Cardiac fibroblast (primary cell): ENCODE data around the gene PCDHA6.
"Not testable (repeated sequence)": the region's sequence is repeated elsewhere in the genome, so short reads cannot be mapped to it uniquely, and the experiment has no call there.

Experiments
- DNase-seq, 2 donors: peaks; one replicate each; pipeline versions ENCODE4 v3.0.0 to v3.0.0-alpha.2; 2010; ENCODE audit warnings: low read depth in 2 of 2
- H3K4me3 ChIP-seq, 2 donors: replicated peaks in 1 of 2; 1 replicate in 1 of 2; 2 replicates in 1 of 2; pipeline ENCODE4 v1.5.1; 2011; ENCODE audit warnings: low read depth in 2 of 2, low read length in 2 of 2, mild to moderate bottlenecking in 2 of 2, moderate library complexity in 1 of 2
- TF ChIP-seq, protein P1 (sequence below): IDR thresholded peaks from one replicate; pipeline ENCODE4 v1.5.1; 2011; ENCODE audit warnings: low read depth, mild to moderate bottlenecking, low read length, inconsistent platforms

Gene PCDHA6

DNA sequence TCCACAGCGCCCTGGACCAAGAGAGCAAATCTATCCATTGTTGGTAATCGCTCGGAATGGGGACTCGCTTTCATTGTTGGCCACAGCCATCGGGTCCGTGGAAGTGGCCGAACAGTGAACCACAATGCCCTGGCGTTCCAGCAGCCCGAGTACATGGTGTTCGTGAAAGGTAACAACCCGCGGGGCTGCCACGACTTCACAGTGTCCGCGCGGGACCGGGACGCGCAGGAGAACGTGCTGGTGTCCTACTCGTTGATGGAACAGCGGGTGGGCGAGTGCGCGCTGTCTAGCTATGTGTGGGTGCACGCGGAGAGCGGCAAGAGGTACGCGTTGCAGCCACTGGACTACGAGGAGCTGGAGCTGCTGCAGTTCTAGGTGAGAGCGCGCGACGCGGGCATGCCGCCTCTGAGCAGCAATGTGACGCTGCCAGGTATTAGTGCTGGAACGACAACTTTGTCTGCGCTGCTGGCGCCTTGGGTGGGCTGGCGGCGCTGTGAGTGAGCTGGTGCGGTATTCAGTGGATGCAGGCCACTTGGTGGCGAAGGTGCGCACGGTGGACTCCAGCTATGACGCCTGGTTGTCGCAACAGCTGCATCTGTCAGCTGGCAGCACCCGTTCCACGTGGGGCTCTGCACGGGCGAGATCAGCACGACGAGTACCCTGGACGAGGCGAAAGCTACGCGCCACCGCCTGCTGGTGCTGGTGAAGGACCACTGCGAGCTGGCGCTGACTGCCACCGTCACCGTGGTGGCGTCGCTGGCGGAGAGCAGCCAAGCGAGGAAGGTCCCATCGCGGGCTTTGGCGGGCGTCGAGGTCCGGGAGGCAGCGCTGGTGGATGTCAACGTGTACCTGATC is 34.9 kb downstream of the PCDHA6 start:
- no peak overlapping the region for H3K4me3 ChIP-seq
- DNase-seq: no peak
- TF ChIP-seq, protein P1, sequence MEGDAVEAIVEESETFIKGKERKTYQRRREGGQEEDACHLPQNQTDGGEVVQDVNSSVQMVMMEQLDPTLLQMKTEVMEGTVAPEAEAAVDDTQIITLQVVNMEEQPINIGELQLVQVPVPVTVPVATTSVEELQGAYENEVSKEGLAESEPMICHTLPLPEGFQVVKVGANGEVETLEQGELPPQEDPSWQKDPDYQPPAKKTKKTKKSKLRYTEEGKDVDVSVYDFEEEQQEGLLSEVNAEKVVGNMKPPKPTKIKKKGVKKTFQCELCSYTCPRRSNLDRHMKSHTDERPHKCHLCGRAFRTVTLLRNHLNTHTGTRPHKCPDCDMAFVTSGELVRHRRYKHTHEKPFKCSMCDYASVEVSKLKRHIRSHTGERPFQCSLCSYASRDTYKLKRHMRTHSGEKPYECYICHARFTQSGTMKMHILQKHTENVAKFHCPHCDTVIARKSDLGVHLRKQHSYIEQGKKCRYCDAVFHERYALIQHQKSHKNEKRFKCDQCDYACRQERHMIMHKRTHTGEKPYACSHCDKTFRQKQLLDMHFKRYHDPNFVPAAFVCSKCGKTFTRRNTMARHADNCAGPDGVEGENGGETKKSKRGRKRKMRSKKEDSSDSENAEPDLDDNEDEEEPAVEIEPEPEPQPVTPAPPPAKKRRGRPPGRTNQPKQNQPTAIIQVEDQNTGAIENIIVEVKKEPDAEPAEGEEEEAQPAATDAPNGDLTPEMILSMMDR: no peak

DNA sequence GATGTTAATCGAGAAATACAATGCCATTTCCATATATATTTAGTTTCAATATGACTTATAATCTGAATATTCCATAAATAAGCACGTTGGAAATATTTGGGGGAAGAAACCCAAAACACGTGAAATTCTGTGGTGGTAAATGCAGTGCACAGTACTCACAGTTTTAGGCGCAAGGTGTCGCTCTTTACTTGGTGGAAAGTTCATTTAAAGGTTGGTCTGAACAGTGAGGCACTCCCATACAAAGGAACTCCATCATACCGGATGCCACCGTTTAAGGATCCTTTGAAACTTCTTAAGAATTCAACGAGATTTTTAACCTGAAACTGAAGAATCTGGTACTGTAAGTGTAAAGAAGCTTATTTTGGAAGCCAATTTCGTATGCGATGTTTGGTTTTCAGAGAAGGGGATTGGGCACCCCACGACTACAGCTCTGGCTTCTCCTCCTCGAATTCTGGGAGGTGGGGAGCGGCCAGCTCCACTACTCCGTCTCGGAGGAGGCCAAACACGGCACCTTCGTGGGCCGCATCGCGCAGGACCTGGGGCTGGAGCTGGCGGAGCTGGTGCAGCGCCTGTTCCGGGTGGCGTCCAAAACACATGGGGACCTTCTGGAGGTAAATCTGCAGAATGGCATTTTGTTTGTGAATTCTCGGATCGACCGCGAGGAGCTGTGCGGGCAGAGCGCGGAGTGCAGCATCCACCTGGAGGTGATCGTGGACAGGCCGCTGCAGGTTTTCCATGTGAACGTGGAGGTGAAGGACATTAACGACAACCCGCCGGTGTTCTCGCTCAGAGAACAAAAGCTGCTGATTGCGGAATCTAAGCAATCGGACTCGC is 41.2 kb downstream of the PCDHA6 start, which contains the start of gene PCDHA11:
PCDHA11 (plus strand) TSS at position 237 of the 834 bp plus-strand sequence; CDS start at position 384, 147 bp downstream.
- no peak within 1 kb of the TSS for H3K4me3 ChIP-seq
- TF ChIP-seq, protein P1: peak; percentile 20
- peak in 1 of 2 donors; percentile 10 for DNase-seq

DNA sequence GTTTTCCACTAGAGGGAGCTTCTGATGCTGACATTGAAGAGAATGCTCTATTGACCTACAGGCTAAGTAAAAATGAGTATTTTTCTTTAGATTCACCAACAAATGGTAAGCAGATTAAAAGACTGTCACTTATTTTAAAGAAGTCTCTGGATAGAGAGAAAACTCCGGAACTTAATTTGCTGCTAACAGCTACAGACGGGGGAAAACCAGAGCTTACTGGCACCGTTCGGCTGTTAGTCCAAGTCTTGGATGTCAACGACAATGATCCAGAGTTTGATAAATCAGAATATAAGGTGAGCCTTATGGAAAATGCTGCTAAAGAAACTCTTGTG is 41.8 kb downstream of the PCDHA6 start:
- TF ChIP-seq, protein P1: no peak
- peak in 1 of 2 donors; percentile 33 for DNase-seq
- no peak overlapping the region for H3K4me3 ChIP-seq

DNA sequence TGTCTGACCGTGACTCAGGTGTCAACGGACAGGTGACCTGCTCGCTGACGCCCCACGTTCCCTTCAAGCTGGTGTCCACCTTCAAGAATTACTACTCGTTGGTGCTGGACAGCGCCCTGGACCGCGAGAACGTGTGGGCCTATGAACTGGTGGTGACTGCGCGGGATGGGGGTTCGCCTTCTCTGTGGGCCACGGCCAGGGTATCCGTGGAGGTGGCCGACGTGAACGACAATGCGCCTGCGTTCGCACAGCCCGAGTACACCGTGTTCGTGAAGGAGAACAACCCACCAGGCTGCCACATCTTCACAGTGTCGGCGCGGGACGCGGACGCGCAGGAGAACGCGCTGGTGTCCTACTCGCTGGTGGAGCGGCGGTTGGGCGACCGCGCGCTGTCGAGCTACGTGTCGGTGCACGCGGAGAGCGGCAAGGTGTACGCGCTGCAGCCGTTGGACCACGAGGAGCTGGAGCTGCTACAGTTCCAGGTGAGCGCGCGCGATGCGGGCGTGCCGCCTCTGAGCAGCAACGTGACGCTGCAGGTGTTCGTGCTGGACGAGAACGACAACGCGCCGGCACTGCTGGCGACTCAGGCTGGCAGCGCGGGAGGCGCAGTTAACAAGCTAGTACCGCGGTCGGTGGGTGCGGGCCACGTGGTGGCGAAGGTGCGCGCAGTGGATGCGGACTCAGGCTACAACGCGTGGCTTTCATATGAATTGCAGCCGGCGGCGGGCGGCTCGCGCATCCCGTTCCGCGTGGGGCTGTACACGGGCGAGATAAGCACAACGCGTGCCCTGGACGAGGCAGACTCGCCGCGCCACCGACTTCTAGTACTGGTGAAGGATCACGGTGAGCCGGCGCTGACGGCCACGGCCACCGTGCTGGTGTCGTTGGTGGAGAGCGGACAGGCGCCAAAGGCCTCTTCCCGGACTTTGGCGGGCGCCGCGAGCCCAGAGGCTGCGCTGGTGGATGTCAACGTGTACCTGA is 42.8 kb downstream of the PCDHA6 start:
- TF ChIP-seq, protein P1: no peak
- DNase-seq: no peak
- H3K4me3 ChIP-seq: no peak overlapping the region

DNA sequence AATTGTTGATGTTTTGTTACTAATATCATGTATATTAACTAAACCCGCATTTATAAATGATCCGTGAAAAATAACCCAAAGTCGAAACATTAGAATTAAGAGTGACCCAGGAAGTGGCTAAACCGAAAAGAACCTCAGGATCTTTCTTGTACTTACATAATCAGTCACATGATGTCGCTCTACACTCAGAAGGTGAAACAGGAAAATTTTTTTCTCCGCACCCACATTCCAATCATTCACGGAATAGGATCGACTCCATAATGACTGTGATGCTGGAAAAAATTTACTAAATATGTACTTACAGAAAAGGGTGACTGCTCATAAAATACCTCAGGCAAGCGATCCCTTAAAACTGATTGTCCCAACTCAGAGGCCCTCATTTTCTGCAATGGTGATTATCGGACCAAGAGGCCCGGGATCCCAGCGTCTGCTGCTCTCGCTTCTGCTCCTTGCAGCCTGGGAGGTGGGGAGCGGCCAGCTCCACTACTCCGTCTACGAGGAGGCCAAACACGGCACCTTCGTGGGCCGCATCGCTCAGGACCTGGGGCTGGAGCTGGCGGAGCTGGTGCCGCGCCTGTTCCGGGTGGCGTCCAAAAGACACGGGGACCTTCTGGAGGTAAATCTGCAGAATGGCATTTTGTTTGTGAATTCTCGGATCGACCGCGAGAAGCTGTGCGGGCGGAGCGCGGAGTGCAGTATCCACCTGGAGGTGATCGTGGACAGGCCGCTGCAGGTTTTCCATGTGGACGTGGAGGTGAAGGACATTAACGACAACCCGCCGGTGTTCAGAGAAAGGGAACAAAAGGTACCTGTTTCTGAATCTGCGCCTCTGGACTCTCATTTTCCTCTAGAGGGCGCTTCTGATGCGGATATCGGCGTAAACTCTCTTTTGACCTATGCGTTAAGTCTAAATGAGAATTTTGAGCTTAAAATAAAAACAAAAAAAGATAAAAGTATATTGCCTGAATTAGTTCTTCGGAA is 47.6 kb downstream of the PCDHA6 start, which contains the start of gene PCDHA12:
PCDHA12 (plus strand) TSS at position 224 of the 981 bp plus-strand sequence; CDS start at position 389, 165 bp downstream.
- TF ChIP-seq, protein P1: no peak
- peak in 1 of 2 donors; percentile 9 for DNase-seq
- H3K4me3 ChIP-seq: no peak within 1 kb of the TSS

DNA sequence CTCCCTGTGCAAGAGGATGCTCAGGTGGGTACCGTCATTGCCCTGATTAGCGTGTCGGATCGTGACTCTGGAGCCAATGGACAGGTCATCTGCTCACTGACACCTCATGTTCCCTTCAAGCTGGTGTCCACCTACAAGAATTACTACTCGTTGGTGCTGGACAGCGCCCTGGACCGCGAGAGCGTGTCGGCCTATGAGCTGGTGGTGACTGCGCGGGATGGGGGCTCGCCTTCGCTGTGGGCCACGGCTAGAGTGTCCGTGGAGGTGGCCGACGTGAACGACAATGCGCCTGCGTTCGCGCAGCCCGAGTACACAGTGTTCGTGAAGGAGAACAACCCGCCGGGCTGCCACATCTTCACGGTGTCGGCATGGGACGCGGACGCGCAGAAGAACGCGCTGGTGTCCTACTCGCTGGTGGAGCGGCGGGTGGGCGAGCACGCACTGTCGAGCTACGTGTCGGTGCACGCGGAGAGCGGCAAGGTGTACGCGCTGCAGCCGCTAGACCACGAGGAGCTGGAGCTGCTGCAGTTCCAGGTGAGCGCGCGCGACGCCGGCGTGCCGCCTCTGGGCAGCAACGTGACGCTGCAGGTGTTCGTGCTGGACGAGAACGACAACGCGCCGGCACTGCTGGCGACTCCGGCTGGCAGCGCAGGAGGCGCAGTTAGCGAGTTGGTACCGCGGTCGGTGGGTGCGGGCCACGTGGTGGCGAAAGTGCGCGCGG is 48.9 kb downstream of the PCDHA6 start:
- not testable (repeated sequence) for DNase-seq, H3K4me3 ChIP-seq
